CD4-positive, alpha-beta memory T cell (primary cell): ENCODE measurements around the gene ICAM2. TPM values are rescaled to one million over a fixed set of nuclear protein-coding genes. Genes with fewer than 3 reads are reported as not detected.
A peak's percentile ranks its signal among the peaks of the same experiment; 100 is the strongest.

Experiments used
- CTCF ChIA-PET: fragments of 350-600 bp; sonication (Branson Sonifier 250); formaldehyde crosslinking; loops from one replicate; lab custom pipeline; 2021; ENCODE audit warnings: inconsistent platforms; ENCODE audit not compliant: partially characterized antibody; lab: Charles Lee
- POLR2A ChIA-PET: fragments of 350-600 bp; sonication (Branson Sonifier 250); formaldehyde crosslinking; loops from one replicate; lab custom pipeline; 2021; ENCODE audit not compliant: partially characterized antibody; lab: Charles Lee
- DNase-seq, 5 donors: peaks; one replicate each; pipeline versions ENCODE4 v3.0.0 to v3.0.0-alpha.2; 2020 to 2022; ENCODE audit warnings: mixed read lengths in 1 of 5
- H3K27ac ChIP-seq: one replicate; pipeline ENCODE4 v1.7.0; 2013; ENCODE audit warnings: low read depth, low read length
- H3K27me3 ChIP-seq: 2 replicates; pipeline ENCODE4 v1.7.0; 2013; ENCODE audit warnings: mild to moderate bottlenecking, low read length, moderate library complexity; ENCODE audit not compliant: insufficient read depth
- H3K36me3 ChIP-seq: 2 replicates; pipeline ENCODE4 v1.7.0; 2013; ENCODE audit warnings: mild to moderate bottlenecking, low read length, moderate library complexity; ENCODE audit not compliant: insufficient read depth
- H3K4me1 ChIP-seq: 2 replicates; pipeline ENCODE4 v1.7.0; 2013; ENCODE audit warnings: mild to moderate bottlenecking, low read length, moderate library complexity; ENCODE audit not compliant: insufficient read depth
- H3K4me3 ChIP-seq, 2 donors: one replicate each; pipeline ENCODE4 v1.7.0; 2013; ENCODE audit warnings: low read length in 2 of 2, mild to moderate bottlenecking in 1 of 2
- H3K9me3 ChIP-seq, 2 donors: one replicate each; pipeline ENCODE4 v1.7.0; 2013; ENCODE audit warnings: low read length in 2 of 2, control low read depth in 1 of 2; ENCODE audit not compliant: control insufficient read depth in 1 of 2
- H3K27ac Mint-ChIP-seq, 7 donors: one replicate each; pipeline ENCODE4 v1.8.0; 2020 to 2021; ENCODE audit warnings: mixed read lengths in 7 of 7, mild to moderate bottlenecking in 6 of 7, inconsistent platforms in 3 of 7, moderate library complexity in 3 of 7
- H3K27me3 Mint-ChIP-seq, 2 donors: one replicate each; pipeline ENCODE4 v1.8.0; 2020 to 2021; ENCODE audit warnings: mixed read lengths in 2 of 2
- H3K36me3 Mint-ChIP-seq, 2 donors: one replicate each; pipeline ENCODE4 v1.8.0; 2020 to 2021; ENCODE audit warnings: mixed read lengths in 2 of 2, inconsistent platforms in 1 of 2, mild to moderate bottlenecking in 1 of 2
- H3K4me1 Mint-ChIP-seq, 4 donors: one replicate each; pipeline ENCODE4 v1.8.0; 2020 to 2021; ENCODE audit warnings: mixed read lengths in 4 of 4, mild to moderate bottlenecking in 1 of 4
- H3K4me3 Mint-ChIP-seq, 8 donors: one replicate each; pipeline ENCODE4 v1.8.0; 2020 to 2021; ENCODE audit warnings: mixed read lengths in 8 of 8, mild to moderate bottlenecking in 7 of 8, moderate library complexity in 6 of 8, inconsistent platforms in 3 of 8
- H3K9me3 Mint-ChIP-seq, 8 donors: one replicate each; pipeline ENCODE4 v1.8.0; 2020 to 2021; ENCODE audit warnings: mixed read lengths in 8 of 8, mild to moderate bottlenecking in 5 of 8, inconsistent platforms in 3 of 8, moderate library complexity in 1 of 8
- intact Hi-C: fragments of 100-400 bp; cut with micrococcal nuclease; formaldehyde crosslinking; loops from one replicate; pipeline ENCODE4 v1.15.1; 2023
- polyA plus RNA-seq, 2 donors: library from polyadenylated mRNA; unstranded; fragments of 300-500 nt; fragmentation: Illumina TruSeq; gene quantifications; one replicate each; pipeline ENCODE4 v1.2.3, GENCODE V29; 2021
- total RNA-seq, 2 experiments: library from RNA; stranded (reverse); gene quantifications; one replicate each; pipeline ENCODE4 v1.2.3, GENCODE V29; 2021

ICAM2 gene
- total and polyA plus RNA-seq, 4 experiments from 2014 or later = 150 to 591 (median 285) TPM

DNA sequence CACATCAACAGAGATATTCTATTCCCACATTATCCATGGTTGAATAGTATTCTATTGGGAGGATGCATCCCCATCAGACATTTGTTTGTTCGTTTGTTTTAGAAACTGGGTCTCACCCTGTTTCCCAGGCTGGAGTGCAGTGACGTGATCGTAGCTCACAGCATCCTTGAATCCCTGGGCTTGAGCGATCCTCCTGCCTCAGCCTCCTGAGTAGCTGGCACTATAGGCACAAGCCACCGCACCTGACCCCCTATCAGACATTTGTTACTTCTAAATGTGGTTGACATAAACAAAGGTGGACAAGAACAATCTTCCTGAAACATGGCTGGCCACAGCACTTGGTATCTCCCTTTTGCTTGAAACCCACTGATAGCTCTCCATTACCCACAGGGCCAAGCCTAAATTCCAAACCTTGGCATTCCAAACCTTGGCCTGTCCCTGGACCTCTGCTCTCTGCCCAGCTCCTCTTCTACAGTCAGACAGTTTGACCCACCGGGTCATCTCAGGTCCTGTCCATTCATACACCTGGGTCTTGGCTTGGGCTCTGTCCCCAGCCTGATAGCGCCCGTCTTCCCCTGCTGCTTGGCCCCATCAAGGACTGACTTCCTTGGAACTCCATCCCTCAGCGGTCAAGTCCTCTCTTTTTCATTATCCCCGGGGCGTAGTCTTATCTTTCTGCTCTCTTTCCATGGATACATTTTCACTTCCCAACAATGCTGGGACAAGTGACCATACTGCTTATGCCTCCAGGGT, 23.8 kb downstream of the ICAM2 start:
- Histone ChIP-seq H3K9me3 (no peaks in the 10 kb centered on the region), H3K4me1 (peaks cover 59% of the 10 kb centered on the region), H3K27ac (no peak overlapping the region), H3K36me3 (no peaks in the 10 kb centered on the region), H3K27me3 (no peaks in the 10 kb centered on the region), H3K4me3 (no peak overlapping the region)
- ChIA-PET POLR2A (interaction anchor here (0.6 to 22.6 kb wide), 2 partner anchors 10 to 28 kb away, joined by 5 to 587 read pairs; partner anchors contain the start of gene ICAM2), CTCF (interaction anchor here (0.7 to 32.9 kb wide), 5 partner anchors 9 to 77 kb away, joined by 3 to 556 read pairs (median 6); partner anchors contain the start of gene ICAM2)
- H3K36me3 Mint-ChIP-seq = peaks cover 0 to 2% of the 10 kb centered on the region in 2 donors
- no peaks in the 10 kb centered on the region for H3K27me3 Mint-ChIP-seq
- peak overlapping the region in 5 of 8 donors; percentile 41 to 90 (median 87) for H3K4me3 Mint-ChIP-seq
- peak overlapping the region; percentile 19 to 90 (median 67) for H3K27ac Mint-ChIP-seq
- DNase-seq = no peak
- H3K4me1 Mint-ChIP-seq = peaks cover 42 to 82% (median 52%) of the 10 kb centered on the region in 4 donors
- peaks cover 0 to 3% (median 0%) of the 10 kb centered on the region in 8 donors for H3K9me3 Mint-ChIP-seq
- intact Hi-C loops = no loop called here

- CTCF ChIA-PET = interaction anchor here (0.8 to 32.9 kb wide), 4 partner anchors 10 to 76 kb away, joined by 3 to 556 read pairs (median 14); partner anchors contain the start of gene ICAM2
- peaks cover 45 to 89% (median 56%) of the 10 kb centered on the region in 4 donors for H3K4me1 Mint-ChIP-seq
- POLR2A ChIA-PET = interaction anchor here (1.0 to 22.6 kb wide), 3 partner anchors 29 to 150 kb away, joined by 3 to 587 read pairs (median 4); partner anchors contain the start of gene ICAM2
- Histone ChIP-seq H3K27ac (no peak overlapping the region), H3K4me3 (no peak overlapping the region), H3K4me1 (peaks cover 61% of the 10 kb centered on the region), H3K27me3 (no peaks in the 10 kb centered on the region), H3K36me3 (no peaks in the 10 kb centered on the region), H3K9me3 (no peaks in the 10 kb centered on the region)
- peaks cover 0 to 2% of the 10 kb centered on the region in 2 donors for H3K36me3 Mint-ChIP-seq
- H3K9me3 Mint-ChIP-seq = peaks cover 0 to 3% (median 0%) of the 10 kb centered on the region in 8 donors
- DNase-seq = no peak
- H3K4me3 Mint-ChIP-seq = peak overlapping the region in 4 of 8 donors; percentile 32 to 68 (median 44)
- intact Hi-C loops = no loop called here
- peak overlapping the region in 5 of 7 donors; percentile 56 to 95 (median 72) for H3K27ac Mint-ChIP-seq
- H3K27me3 Mint-ChIP-seq = no peaks in the 10 kb centered on the region
Measured at GRCh38 chr17:63995626-63996025, 24.8 kb downstream of the ICAM2 start.

- intact Hi-C loops = no loop called here
- peak overlapping the region; percentile 8 for H3K27ac ChIP-seq
- Mint-ChIP-seq H3K36me3 (peaks cover 0 to 2% of the 10 kb centered on the region in 2 donors), H3K27ac (peak overlapping the region; percentile 77 to 92 (median 86)), H3K4me3 (peak overlapping the region in 7 of 8 donors; percentile 32 to 82 (median 65)), H3K4me1 (peaks cover 48 to 81% (median 55%) of the 10 kb centered on the region in 4 donors), H3K27me3 (no peaks in the 10 kb centered on the region), H3K9me3 (no peaks in the 10 kb centered on the region)
- no peaks in the 10 kb centered on the region for H3K27me3 ChIP-seq
- peak in 4 of 5 donors; percentile 50 to 64 (median 59) for DNase-seq
- no peaks in the 10 kb centered on the region for H3K9me3 ChIP-seq
- no peaks in the 10 kb centered on the region for H3K36me3 ChIP-seq
- H3K4me1 ChIP-seq = peaks cover 55% of the 10 kb centered on the region
- no peak overlapping the region for H3K4me3 ChIP-seq
- POLR2A ChIA-PET = interaction anchor here (0.5 to 22.6 kb wide), 14 partner anchors 8 to 153 kb away, joined by 3 to 587 read pairs (median 4); partner anchors contain the start of genes CD79B and ICAM2
- CTCF ChIA-PET = interaction anchor here (0.7 to 32.9 kb wide), 10 partner anchors 8 to 156 kb away, joined by 3 to 556 read pairs (median 10); partner anchors contain the start of genes CSHL1, GH1 and ICAM2
Measured at GRCh38 chr17:63993368-63993985, 27.0 kb downstream of the ICAM2 start.

DNA sequence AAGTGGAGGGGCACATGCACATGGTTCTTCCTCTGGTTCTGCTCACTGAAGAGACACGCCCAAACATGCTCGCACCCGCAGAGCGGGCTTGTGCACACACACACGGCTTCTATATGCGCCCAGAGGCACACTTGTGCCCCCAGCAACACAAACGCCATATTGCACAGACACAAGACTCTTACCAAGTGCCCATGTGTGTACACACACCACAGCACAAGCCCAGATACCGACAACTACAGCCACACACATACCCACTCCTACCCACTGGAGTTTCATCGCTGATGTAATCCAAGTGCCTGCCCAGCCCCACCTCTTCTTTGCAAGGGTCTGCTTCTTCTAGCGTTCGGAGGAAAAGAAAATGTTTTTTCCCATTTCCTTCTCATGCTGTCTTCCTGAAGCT, 28.8 kb downstream of the ICAM2 start:
- POLR2A ChIA-PET = interaction anchor here (2.0 to 22.6 kb wide), 3 partner anchors 11 to 45 kb away, joined by 11 to 587 read pairs (median 13); partner anchors contain the start of gene ICAM2
- H3K27me3 ChIP-seq = no peaks in the 10 kb centered on the region
- H3K4me3 ChIP-seq = no peak overlapping the region
- H3K36me3 ChIP-seq = no peaks in the 10 kb centered on the region
- peak overlapping the region in 6 of 7 donors; percentile 6 to 81 (median 57) for H3K27ac Mint-ChIP-seq
- no peak for DNase-seq
- H3K4me1 ChIP-seq = peaks cover 42% of the 10 kb centered on the region
- no peaks in the 10 kb centered on the region for H3K27me3 Mint-ChIP-seq
- H3K9me3 Mint-ChIP-seq = no peaks in the 10 kb centered on the region
- no peak overlapping the region for H3K27ac ChIP-seq
- H3K4me3 Mint-ChIP-seq = peak overlapping the region in 2 of 8 donors; percentile 12 to 20
- H3K4me1 Mint-ChIP-seq = peaks cover 36 to 70% (median 44%) of the 10 kb centered on the region in 4 donors
- no peaks in the 10 kb centered on the region for H3K9me3 ChIP-seq
- intact Hi-C loops = no loop called here
- H3K36me3 Mint-ChIP-seq = no peaks in the 10 kb centered on the region
- CTCF ChIA-PET = interaction anchor here (0.8 to 32.9 kb wide), 7 partner anchors 10 to 139 kb away, joined by 3 to 556 read pairs (median 5); partner anchors contain the start of genes ERN1, GH1 and ICAM2

GRCh38 chr17:63989622-63990345, 30.6 kb downstream of the ICAM2 start:
- no peak overlapping the region for H3K4me3 ChIP-seq
- ChIA-PET POLR2A (interaction anchor here (0.8 to 2.5 kb wide), 7 partner anchors 10 to 156 kb away, joined by 3 to 26 read pairs (median 6); partner anchors contain the start of gene ICAM2), CTCF (interaction anchor here (0.8 to 32.9 kb wide), 15 partner anchors 10 to 148 kb away, joined by 3 to 556 read pairs (median 4); partner anchors contain the start of genes CSHL1, GH1 and ICAM2)
- H3K27ac ChIP-seq = no peak overlapping the region
- intact Hi-C loops = loop anchor here (1.0 to 5.0 kb wide), 2 partner anchors 42 to 70 kb away; no protein-coding TSS in a partner anchor
- DNase-seq = no peak
- H3K4me1 Mint-ChIP-seq = peaks cover 43 to 71% (median 55%) of the 10 kb centered on the region in 4 donors
- H3K4me1 ChIP-seq = peaks cover 53% of the 10 kb centered on the region
- peaks cover 0 to 2% of the 10 kb centered on the region in 2 donors for H3K36me3 Mint-ChIP-seq
- H3K27me3 Mint-ChIP-seq = peaks cover 0 to 2% of the 10 kb centered on the region in 2 donors
- H3K9me3 ChIP-seq = no peaks in the 10 kb centered on the region
- no peaks in the 10 kb centered on the region for H3K27me3 ChIP-seq
- H3K4me3 Mint-ChIP-seq = peak overlapping the region in 4 of 8 donors; percentile 43 to 79 (median 68)
- H3K36me3 ChIP-seq = no peaks in the 10 kb centered on the region
- H3K9me3 Mint-ChIP-seq = peaks cover 0 to 3% (median 0%) of the 10 kb centered on the region in 8 donors
- H3K27ac Mint-ChIP-seq = peak overlapping the region; percentile 4 to 93 (median 68)
